Breast epithelium (tissue), 4 donors: ENCODE measurements around the gene PRRX1. TPM values are rescaled to one million over a fixed set of nuclear protein-coding genes. Genes with fewer than 3 reads are reported as not detected.

Experiments used
- DNase-seq, 2 donors: peaks; one replicate each; pipeline ENCODE4 v3.0.0-alpha.2; 2019; ENCODE audit warnings: low spot score in 2 of 2
- H3K27ac ChIP-seq, 2 donors: fragments of 200-600 bp; sonication (generic) in 1 of 2; one replicate each; pipeline ENCODE4 v1.5.1; 2016 to 2019; ENCODE audit warnings: mild to moderate bottlenecking in 1 of 2
- H3K27me3 ChIP-seq, 2 donors: fragments of 200-600 bp; sonication (generic) in 1 of 2; one replicate each; pipeline versions ENCODE4 v1.5.1 to v1.6.0; 2017 to 2019; ENCODE audit warnings: control low read depth in 1 of 2, mild to moderate bottlenecking in 1 of 2
- H3K36me3 ChIP-seq: fragments of 200-600 bp; one replicate; pipeline ENCODE4 v1.5.1; 2019
- H3K4me1 ChIP-seq, 2 donors: fragments of 200-600 bp; sonication (generic); one replicate each; pipeline ENCODE4 v1.5.1; 2016 to 2019; ENCODE audit warnings: control low read depth in 1 of 2
- H3K4me3 ChIP-seq, 3 donors: fragments of 200-600 bp; sonication (generic); 1 replicate in 2 of 3; 2 replicates in 1 of 3; pipeline ENCODE4 v1.5.1; 2016 to 2019; ENCODE audit warnings: mild to moderate bottlenecking in 3 of 3, moderate library complexity in 2 of 3
- H3K9me3 ChIP-seq, 2 donors: fragments of 200-600 bp; sonication (generic) in 1 of 2; one replicate each; pipeline ENCODE4 v1.5.1; 2016 to 2019; ENCODE audit warnings: control low read depth in 1 of 2
- CTCF ChIP-seq, 3 donors: fragments of 450-650 bp; IDR thresholded peaks; one replicate each; pipeline ENCODE4 v1.5.1; 2016 to 2017; ENCODE audit warnings: antibody characterized with exemption in 3 of 3, mild to moderate bottlenecking in 3 of 3, moderate library complexity in 3 of 3
- POLR2A ChIP-seq: fragments of 450-650 bp; IDR thresholded peaks from one replicate; pipeline ENCODE4 v1.6.1; 2016; ENCODE audit warnings: antibody characterized with exemption, mild to moderate bottlenecking, moderate library complexity
- POLR2AphosphoS5 ChIP-seq, 3 donors: sonication (generic); formaldehyde crosslinking; IDR thresholded peaks; one replicate each; pipeline ENCODE4 v1.6.1; 2017; ENCODE audit warnings: antibody characterized with exemption in 3 of 3
- intact Hi-C: fragments of 100-400 bp; cut with DNase I; formaldehyde crosslinking; loops from one replicate; pipeline ENCODE4 v1.15.1; 2023; ENCODE audit warnings: low total_unique reads
- total RNA-seq, 3 donors: library from RNA; depleted of rRNA; stranded (reverse); fragments of >200 nt; gene quantifications; one replicate each; pipeline ENCODE4 v1.1.0, GENCODE V29; 2016

The PRRX1 gene
- total RNA-seq, 3 donors from 2014 or later, result 48.9 to 75.7 (median 73.1) TPM

DNA sequence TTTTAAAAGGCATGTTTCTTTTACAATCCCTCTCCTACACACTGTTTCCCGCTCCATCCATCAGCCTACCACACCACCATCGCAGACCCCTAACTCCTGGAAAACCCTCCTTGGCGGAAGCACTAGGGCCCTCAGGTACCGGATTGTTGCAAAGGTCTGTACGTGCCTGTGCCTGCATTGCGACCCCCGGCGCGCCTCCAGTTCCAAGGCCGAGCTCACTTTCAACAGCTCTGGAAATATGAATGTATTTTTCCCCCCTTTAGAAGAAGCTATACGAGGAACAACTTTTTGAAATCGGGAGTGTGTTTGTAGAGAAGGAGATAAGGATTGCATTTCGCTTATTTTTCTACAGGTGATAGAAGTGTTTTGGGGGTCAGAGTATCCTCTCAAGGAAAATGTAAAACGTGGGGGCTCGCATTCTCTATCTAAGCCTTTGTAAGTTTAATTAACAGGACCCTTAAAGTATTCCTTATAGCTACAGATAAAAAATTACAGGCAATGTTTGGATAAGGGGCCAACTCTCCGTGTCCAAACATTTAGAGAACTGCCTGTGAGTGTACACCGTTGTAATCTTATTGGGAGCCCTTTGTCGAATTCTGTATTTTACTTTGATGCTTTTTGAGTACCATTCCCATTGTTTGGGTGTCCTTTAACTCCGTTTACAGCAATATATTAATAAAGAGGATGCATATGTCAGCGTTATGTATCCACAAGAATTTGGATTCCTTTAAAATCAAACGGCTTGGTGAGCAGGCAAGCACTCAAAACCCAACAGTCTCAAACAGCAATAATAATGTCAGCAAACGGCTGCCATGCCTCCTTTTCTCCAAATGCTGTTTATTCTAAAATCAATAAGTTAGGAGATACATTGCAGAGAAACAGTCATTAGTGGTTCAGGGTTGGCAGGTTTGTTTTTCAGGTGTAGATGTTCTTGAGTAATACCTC is 5.9 kb downstream of the PRRX1 start:
- no peaks in the 10 kb centered on the region for H3K4me1 ChIP-seq
- TF ChIP-seq CTCF (IDR thresholded peaks at IDR 0.05) (no peak), POLR2AphosphoS5 (IDR thresholded peaks at IDR 0.05) (no peak), POLR2A (no peak)
- intact Hi-C loops, result no loop called here
- peak overlapping the region; percentile 31 to 48 for H3K27ac ChIP-seq
- DNase-seq, result no peak
- H3K9me3 ChIP-seq, result no peaks in the 10 kb centered on the region
- no peaks in the 10 kb centered on the region for H3K36me3 ChIP-seq
- H3K27me3 ChIP-seq, result peaks cover 0 to 3% of the 10 kb centered on the region in 2 donors
- H3K4me3 ChIP-seq, result peak overlapping the region in 2 of 3 donors; percentile 35 to 82

GRCh38 chr1:170670802-170671628 is 7.1 kb downstream of the PRRX1 start:
- peak in 1 of 3 donors; percentile 26 for TF ChIP-seq CTCF (IDR thresholded peaks at IDR 0.05)
- TF ChIP-seq POLR2A, result no peak
- peak in 1 of 3 donors; percentile 17 for TF ChIP-seq POLR2AphosphoS5 (IDR thresholded peaks at IDR 0.05)
- Histone ChIP-seq H3K4me3 (peak overlapping the region in 2 of 3 donors; percentile 28 to 30), H3K4me1 (no peaks in the 10 kb centered on the region), H3K36me3 (no peaks in the 10 kb centered on the region), H3K9me3 (no peaks in the 10 kb centered on the region), H3K27ac (peak overlapping the region in 1 of 2 donors; percentile 80), H3K27me3 (no peaks in the 10 kb centered on the region)
- intact Hi-C loops, result no loop called here
- DNase-seq, result no peak

DNA sequence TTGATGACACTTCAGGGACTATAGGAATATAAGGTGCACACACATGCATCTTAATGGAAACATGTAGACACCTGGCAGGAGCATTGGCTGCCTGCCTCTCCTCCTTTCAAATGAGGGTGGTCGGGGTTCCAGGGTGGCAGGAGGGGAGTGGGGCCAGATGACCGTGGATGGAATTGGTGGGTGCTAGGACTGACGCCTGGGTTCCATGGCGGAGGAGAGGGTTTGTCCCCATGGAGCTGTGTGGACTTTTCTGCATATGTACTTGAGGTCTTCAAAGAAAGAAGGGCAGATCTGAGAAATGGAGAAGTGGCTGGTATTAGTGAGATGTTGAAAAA is 7.7 kb downstream of the PRRX1 start:
- H3K4me3 ChIP-seq, result peak overlapping the region in 1 of 3 donors; percentile 30
- TF ChIP-seq POLR2AphosphoS5 (IDR thresholded peaks at IDR 0.05) (no peak), POLR2A (no peak), CTCF (IDR thresholded peaks at IDR 0.05) (no peak)
- no peak for DNase-seq
- no peaks in the 10 kb centered on the region for H3K36me3 ChIP-seq
- no peaks in the 10 kb centered on the region for H3K9me3 ChIP-seq
- intact Hi-C loops, result no loop called here
- H3K27me3 ChIP-seq, result no peaks in the 10 kb centered on the region
- peak overlapping the region in 1 of 2 donors; percentile 80 for H3K27ac ChIP-seq
- no peaks in the 10 kb centered on the region for H3K4me1 ChIP-seq

DNA sequence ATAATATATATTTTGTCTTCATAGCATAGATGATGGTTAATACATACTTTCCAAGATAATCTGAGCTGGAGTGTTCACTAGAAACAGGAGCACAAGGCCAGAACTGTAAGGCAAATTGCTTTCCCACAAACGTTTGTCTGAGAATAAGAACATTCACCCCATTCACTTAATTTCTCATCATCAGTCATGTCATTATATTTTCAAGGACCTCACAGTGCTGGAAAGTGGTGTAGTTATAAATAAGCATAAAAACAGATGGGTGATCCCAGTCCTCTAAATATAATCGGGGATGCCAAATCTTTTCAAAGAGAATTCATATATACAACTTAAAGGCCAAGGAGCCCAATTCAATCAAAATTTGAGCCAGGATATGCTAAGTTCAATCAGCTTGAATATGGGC is 8.4 kb downstream of the PRRX1 start:
- intact Hi-C loops, result no loop called here
- H3K27me3 ChIP-seq, result no peaks in the 10 kb centered on the region

More for the DNA sequence above, 8.4 kb downstream of the PRRX1 start:
- no peaks in the 10 kb centered on the region for H3K4me1 ChIP-seq
- no peak for DNase-seq
- peak overlapping the region; percentile 26 to 80 for H3K27ac ChIP-seq
- no peaks in the 10 kb centered on the region for H3K36me3 ChIP-seq
- H3K9me3 ChIP-seq, result no peaks in the 10 kb centered on the region
- no peak overlapping the region for H3K4me3 ChIP-seq
- TF ChIP-seq POLR2AphosphoS5 (IDR thresholded peaks at IDR 0.05) (no peak), CTCF (IDR thresholded peaks at IDR 0.05) (no peak), POLR2A (no peak)
